NCI-H526 (cell line): Measurements from ENCODE around the gene TOP1.
"Not testable (repeated sequence)": the region's sequence is repeated elsewhere in the genome, so short reads cannot be mapped to it uniquely, and the experiment has no call there.

Experiments
- DNase-seq, 2 experiments: peaks; one replicate each; lab custom pipeline; 2025; lab: John Stamatoyannopoulos, UW

The TOP1 gene

DNA sequence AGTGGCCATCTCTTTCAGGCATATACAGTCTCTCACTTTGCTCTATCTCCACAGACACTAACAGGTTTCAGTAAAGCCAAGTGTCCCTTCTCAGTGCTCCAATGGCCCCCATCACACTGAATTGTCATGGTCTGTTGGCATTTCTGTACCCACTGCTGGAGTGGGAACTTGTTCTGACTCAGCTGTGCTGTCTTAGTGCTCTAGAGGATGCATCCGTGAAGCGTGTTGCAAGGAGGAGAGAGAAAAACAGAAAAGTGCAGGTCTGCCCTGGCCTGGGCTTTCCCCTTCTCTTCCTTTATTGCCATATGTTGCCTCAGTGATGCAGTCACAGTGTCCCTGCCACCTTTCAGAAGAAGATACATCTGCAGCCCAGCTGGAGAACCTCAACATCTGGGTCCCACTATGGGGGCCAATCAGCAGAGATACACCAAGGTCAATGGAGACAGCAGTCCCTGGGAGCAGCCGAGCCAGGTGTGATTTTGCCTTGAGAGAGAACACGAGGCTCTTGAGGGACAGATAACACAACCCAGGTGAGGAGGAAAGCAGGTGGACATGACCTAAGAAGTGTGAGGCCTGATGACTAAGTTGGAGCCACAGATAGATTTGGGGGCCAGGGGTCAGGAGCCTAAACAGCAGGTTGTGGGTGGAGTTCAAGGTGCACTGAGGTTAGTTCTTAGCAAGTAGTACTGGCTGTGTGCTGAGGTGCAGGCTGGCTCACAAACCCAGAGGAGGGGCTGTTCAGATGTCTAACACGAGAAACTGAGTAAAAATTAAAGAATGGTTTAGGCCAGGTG, 103.2 kb downstream of the TOP1 start:
- no peak for DNase-seq

- not testable (repeated sequence) for DNase-seq
These were observed 103.8 kb downstream of the TOP1 start for GRCh38 chr20:41132388-41132775.

DNA sequence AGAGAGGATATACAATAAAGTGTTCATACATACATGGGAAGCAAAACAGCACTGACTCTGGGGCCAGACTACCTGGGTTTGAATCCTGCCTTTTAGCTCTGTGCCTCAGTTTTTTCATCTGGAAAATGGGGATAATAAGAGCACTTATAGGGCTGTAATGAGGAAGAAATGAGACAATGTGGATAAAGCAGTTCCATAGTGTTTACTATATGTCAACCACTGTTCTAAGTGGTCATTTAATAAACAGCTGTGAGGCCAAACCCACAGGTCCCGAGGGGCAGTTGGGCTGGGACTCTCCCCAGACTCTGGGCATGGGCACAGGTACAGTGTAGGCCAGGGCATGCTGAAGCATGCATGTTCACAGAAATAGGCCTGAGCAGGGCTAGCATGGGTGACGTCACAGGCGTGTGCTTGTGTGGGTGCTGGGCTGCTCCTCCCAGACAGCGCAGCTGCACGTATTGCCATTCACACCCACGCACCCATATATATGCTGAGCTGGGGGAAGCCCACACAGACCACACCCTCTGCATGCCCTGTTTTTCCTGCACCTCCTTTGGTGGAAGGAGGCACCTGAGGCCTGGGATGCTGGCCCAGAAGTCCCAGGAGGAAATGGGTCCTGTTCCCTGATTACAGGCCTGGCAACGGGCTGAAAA, 105.2 kb downstream of the TOP1 start:
- no peak for DNase-seq

DNA sequence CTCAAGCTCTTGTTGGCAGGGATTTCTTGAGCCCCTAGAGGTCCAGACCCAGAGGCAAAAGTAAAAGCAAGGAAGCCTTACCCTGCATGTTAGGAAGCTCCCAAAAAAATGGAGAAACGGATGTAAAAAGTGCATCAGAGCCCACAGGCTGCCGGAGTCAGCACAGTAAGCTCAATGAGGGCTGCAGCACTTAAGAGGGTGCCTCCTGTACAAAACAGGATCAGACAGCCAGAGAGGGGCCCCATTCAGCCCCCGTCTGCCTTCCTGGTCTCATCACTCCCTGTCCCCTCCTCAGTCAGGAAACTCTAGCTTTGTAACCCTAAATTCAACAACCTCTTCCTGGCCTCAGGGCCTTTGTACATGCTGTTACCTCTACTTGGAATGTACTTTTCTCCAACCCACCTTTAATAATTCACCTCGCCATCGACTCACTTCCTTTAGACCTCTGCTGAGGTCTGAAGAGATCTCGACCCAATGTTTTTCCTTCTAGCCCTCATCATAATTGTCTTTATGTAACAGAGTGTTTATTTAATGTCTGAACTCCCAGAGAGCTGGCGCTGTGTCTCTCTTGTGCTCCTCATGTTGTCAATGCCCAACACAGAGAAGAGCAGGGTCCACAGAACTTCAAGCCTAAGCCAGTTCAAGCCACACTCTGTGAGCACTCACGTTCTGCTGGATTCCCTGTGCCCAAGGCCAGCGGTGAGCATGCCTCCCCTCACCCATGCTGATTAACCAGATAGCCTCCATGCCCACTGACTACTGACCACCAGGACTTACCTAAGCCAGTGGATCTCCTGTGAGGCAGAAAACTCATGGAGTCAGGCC, 106.0 kb downstream of the TOP1 start:
- no peak for DNase-seq

DNA sequence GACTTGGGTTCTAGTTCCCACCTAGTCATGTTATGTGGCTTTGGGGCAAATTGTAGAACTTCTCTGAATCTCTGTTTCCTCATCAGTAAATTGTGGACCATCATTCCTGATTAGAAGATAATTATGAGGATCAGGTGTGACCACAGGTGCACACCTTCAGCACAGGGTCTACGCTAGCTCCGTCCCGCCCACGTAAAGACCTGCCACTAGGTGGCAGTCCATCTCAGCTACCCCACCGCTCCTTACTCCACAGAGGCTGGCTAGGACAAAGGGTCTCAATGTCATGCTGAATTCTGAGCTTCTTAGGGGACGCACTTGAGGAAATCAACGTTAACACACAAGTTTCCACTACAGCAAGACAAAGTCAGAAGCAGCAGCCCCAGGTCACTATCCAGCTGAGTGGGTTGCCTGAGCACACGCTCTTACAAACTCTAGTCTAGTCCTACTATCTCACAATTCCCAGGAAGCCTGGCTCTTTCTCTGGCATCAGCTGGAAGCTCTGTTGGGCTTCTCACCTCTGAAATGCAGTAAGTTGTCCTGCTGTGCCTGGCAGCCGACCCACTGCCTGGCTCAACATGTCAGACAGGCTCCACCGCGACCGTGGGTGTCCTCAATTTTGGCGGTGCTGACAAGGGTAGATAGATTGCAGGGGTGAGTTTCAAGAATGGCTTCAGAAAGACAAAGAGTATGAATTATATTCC, 106.7 kb downstream of the TOP1 start:
- DNase-seq: peak; percentile 60 to 86

- peak in 1 of 2 experiments; percentile 46 for DNase-seq
These were observed 107.5 kb downstream of the TOP1 start for GRCh38 chr20:41135888-41136679.

DNA sequence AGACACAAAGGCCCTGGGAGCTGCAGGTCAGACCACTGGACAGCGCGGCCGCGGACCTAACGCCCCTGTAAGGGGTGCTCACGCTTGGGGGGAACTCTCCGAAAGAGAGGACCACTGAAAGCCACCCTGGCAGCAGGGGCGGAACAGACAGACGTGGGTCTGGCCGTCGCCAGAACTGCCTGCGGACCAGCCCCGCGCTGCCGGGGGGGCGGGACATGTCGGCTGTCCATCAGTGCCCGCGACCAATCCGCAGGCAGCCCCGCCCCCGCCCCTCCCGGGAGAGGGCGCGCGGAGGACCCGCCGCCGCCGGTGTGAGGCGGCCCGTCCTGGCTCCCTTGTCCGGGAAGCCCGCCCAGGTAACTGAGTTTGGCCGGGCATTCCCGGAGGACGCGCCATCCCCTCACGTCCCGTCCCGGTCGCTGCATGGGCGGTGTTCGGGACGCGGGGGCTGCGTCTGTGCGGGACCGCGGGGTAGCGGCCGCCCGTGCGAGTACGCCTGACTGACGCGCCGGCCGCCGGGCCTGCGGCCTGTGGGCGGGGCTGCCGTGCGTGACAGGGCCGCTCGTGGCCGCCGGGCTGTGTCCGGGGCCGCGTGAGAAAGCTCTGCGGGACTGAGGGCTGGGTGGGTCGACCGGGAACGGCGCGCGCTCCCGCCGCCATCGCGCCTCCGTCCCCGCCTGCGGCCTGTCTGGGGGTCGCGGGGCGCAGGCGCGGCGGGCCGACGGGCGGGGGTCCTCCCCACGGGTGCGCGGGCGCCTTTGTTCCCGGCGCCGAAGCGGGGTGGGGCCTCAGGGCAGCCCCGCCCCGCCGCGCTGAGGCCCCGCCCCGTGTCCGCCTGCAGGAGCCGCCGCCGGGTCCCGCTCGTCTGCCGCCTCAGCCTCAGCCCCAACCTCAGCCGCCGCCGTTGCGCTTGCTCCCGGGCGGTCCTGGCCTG, 108.3 kb downstream of the TOP1 start, which contains the start of gene PLCG1:
TSS of gene PLCG1 (plus strand) at position 864 of the 934 bp plus-strand sequence. CDS start 99 bp downstream, outside the sequence.
- peak; percentile 76 to 96 for DNase-seq

DNA sequence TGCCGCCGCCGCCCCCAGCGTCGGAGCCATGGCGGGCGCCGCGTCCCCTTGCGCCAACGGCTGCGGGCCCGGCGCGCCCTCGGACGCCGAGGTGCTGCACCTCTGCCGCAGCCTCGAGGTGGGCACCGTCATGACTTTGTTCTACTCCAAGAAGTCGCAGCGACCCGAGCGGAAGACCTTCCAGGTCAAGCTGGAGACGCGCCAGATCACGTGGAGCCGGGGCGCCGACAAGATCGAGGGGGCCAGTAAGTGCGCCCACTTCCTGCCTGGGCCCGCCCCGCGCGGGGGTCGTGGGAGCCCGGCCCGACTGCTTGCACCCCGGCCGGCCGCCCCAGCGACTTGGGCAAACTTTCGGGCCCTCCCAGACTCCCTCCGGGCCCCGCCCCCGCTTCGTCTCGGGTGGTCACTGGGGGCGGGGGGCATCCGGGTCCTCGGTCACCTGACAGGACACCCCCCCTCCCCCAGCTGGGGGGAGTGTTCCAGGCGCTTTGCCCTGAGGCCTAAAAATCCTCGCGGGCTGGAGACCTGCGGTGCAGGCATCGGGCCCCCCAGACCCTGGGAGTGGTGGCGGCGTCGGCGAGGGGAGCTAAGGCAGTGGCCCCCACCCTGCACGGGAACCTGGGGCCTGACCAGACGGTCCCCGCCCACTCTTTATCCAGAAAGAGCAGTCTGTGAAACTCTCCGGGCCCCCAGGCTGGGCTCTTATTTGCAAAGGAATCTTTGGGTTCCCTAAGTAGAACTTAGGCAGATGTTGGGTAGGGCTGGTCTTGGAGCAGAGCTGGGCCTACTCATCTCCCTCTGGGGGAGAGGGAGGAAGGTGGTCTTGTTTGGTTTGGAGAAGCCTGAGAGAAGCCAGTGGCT, 109.2 kb downstream of the TOP1 start:
- peak; percentile 39 to 80 for DNase-seq

GRCh38 chr20:41138475-41139226, 110.0 kb downstream of the TOP1 start:
- peak; percentile 18 to 50 for DNase-seq

GRCh38 chr20:41139227-41140093, 110.8 kb downstream of the TOP1 start:
- peak in 1 of 2 experiments; percentile 18 for DNase-seq

DNA sequence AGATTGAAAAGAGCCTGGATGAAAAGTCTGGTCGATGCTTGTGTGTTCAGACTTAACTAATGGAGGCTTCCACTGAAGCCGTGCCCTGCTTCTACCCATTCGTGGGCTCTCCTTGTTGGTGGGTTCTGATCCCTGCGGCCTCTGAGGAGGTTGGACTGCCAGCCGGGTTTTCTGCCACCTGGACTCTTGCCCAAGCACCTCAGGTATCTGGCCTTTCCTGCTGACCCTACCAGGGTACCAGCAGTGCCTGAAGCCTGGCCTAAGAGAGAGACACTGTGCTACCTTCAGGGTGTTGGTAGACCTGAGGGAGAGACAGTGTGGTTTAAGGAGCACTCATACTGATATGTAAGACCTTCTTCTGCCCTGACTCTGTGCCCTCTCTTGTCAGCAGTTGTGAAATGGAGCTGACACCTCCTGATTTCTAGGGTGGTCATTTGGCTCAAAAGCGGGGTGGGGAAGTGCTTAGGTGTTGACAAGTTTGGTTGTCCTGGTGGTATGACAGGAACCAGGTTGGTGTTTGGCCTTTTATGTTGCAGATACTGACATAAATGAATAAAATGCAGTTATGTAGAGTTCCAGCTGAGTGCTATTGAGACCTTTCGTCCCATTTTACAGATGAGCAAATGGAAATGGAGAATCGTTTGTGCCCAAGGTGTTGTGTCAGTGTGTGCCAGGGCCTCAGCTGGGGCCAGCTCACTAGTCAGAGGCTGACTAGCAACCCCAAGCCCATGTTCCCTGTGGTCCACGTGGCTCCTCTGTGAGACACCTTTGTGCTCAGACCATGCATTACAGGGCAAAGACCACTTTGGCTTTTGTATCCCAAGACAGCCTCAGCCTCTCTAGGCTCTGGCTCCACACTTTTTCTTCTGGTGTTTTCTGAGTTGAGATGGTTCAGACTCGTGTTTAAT, 111.9 kb downstream of the TOP1 start:
- no peak for DNase-seq

DNA sequence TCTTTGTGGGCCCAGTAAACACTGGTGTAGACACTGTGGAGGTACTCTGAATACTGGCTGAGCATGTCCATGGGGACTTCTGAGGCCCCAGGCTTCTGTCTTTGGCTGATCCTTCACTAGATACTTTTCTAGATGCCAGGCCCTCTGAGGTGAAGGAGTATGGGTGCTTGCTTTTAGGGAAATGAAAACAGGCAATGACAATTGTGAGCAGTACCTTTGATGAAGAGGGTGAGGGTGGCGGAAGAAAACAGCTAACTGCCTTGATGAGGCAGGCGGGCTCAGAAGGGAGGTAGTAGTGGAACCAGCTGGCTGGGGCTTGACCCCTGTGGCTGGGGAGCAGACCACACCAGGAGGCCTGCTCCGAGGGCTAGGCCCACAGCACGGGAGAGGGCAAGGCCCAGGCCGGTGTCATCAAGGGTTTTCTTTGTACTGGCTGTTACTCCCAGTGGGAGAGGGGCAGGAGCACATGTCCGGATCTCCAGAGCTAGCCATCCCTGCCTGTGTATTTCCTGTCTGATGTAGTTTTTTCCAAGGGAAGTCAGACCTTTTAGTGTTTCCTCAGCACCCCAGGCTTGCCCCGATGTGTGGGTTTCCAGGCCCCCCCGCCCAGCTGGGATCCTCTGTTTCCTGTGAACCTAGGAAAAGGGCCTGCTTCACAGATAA, 112.7 kb downstream of the TOP1 start:
- no peak for DNase-seq

GRCh38 chr20:41142245-41142644, 113.6 kb downstream of the TOP1 start:
- DNase-seq: no peak

DNA sequence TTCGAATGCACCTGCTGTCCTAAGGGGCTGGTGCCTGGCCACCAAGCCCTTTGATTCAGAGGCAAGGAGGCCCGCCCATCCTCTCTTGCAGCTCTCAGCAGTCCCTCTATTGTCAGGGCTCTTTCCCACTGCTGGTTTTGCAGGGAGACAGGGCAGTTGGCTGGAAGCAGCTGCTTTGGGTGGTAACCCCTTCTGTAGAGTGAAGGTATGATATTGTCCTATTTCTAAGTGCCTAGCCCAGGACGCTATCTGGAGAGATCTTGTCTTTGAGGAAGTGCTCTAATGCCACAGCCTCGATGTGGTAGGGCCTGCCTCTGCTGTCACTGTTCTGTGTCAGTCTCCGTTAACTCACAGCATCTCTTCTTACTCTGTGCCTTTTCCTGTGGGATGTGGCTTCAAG, 114.3 kb downstream of the TOP1 start:
- no peak for DNase-seq

- DNase-seq: no peak
These were observed 114.7 kb downstream of the TOP1 start for GRCh38 chr20:41143354-41143753.

GRCh38 chr20:41145317-41145716, 116.7 kb downstream of the TOP1 start:
- DNase-seq: no peak
